Astrocyte (in vitro differentiated cells and primary cell): Measurements from ENCODE around the gene CEP83. TPM values are rescaled to one million over a fixed set of nuclear protein-coding genes. Genes with fewer than 3 reads are reported as not detected.

ENCODE experiments used
- DNase-seq: peaks from one replicate; pipeline ENCODE4 v3.0.0-alpha.2; 2010; ENCODE audit warnings: low read depth
- FAIRE-seq: peaks from 2 replicates; lab custom pipeline; 2011; peaks lifted over from hg19 to GRCh38; lab: Jason Lieb, UNC
- H2AFZ ChIP-seq: 2 replicates; pipeline ENCODE4 v1.6.0; 2012; ENCODE audit warnings: low read depth, low read length, inconsistent platforms
- H3K27ac ChIP-seq: 2 replicates; pipeline ENCODE4 v1.5.1; 2011; ENCODE audit warnings: low read depth, low read length, inconsistent platforms
- H3K27me3 ChIP-seq: 2 replicates; pipeline ENCODE4 v1.6.0; 2011; ENCODE audit warnings: low read length, inconsistent platforms; ENCODE audit not compliant: insufficient read depth
- H3K36me3 ChIP-seq: 2 replicates; pipeline ENCODE4 v1.5.1; 2011; ENCODE audit warnings: low read length, inconsistent platforms; ENCODE audit not compliant: insufficient read depth
- H3K4me1 ChIP-seq: 2 replicates; pipeline ENCODE4 v1.5.1; 2011; ENCODE audit warnings: low read length, inconsistent platforms; ENCODE audit not compliant: insufficient read depth
- H3K4me2 ChIP-seq: 2 replicates; pipeline ENCODE4 v1.6.0; 2012; ENCODE audit warnings: low read length, inconsistent platforms
- H3K4me3 ChIP-seq: 2 replicates; pipeline ENCODE4 v1.5.1; 2011; ENCODE audit warnings: low read depth, mild to moderate bottlenecking, low read length, inconsistent platforms; ENCODE audit not compliant: insufficient read depth
- H3K79me2 ChIP-seq: 2 replicates; pipeline ENCODE4 v1.6.0; 2012; ENCODE audit warnings: mild to moderate bottlenecking, low read length, inconsistent platforms; ENCODE audit not compliant: insufficient read depth
- H3K9ac ChIP-seq: 2 replicates; pipeline ENCODE4 v1.6.0; 2012; ENCODE audit warnings: mild to moderate bottlenecking, low read length, inconsistent platforms
- H3K9me3 ChIP-seq: 2 replicates; pipeline ENCODE4 v1.5.1; 2012; ENCODE audit warnings: low read depth, mild to moderate bottlenecking, low read length, inconsistent platforms; ENCODE audit not compliant: insufficient read depth
- H4K20me1 ChIP-seq: 2 replicates; pipeline ENCODE4 v1.6.0; 2012; ENCODE audit warnings: low read length, inconsistent platforms; ENCODE audit not compliant: insufficient read depth
- H3K27ac Mint-ChIP-seq: one replicate; pipeline ENCODE4 v1.8.0; 2021; ENCODE audit warnings: mild to moderate bottlenecking, mixed read lengths; ENCODE audit not compliant: unreplicated experiment
- H3K27me3 Mint-ChIP-seq: one replicate; pipeline ENCODE4 v1.8.0; 2021; ENCODE audit warnings: low read depth, mixed read lengths; ENCODE audit not compliant: unreplicated experiment
- H3K36me3 Mint-ChIP-seq: one replicate; pipeline ENCODE4 v1.8.0; 2021; ENCODE audit warnings: low read depth, mixed read lengths; ENCODE audit not compliant: unreplicated experiment
- H3K4me1 Mint-ChIP-seq: one replicate; pipeline ENCODE4 v1.8.0; 2021; ENCODE audit warnings: low read depth, mixed read lengths; ENCODE audit not compliant: unreplicated experiment
- H3K4me3 Mint-ChIP-seq: one replicate; pipeline ENCODE4 v1.8.0; 2021; ENCODE audit warnings: mild to moderate bottlenecking, moderate library complexity, mixed read lengths; ENCODE audit not compliant: unreplicated experiment
- H3K9me3 Mint-ChIP-seq: one replicate; pipeline ENCODE4 v1.8.0; 2021; ENCODE audit warnings: mild to moderate bottlenecking, mixed read lengths; ENCODE audit not compliant: unreplicated experiment
- CTCF ChIP-seq: IDR thresholded peaks from 2 replicates; pipeline ENCODE4 v1.5.1; 2011; ENCODE audit warnings: low read depth, mild to moderate bottlenecking, inconsistent platforms, low read length, moderate library complexity; ENCODE audit not compliant: insufficient read depth
- EZH2 ChIP-seq: IDR thresholded peaks from 2 replicates; pipeline ENCODE4 v1.6.1; 2012; ENCODE audit warnings: mild to moderate bottlenecking, low read length, inconsistent platforms; ENCODE audit not compliant: insufficient read depth
- total RNA-seq: library from RNA; stranded (reverse); gene quantifications from 2 replicates; pipeline ENCODE4 v1.2.1, GENCODE V29; 2021

CEP83 gene
- total RNA-seq, 1 donor from 2014 or later: 12.4 TPM

- Mint-ChIP-seq H3K4me3 (no peak overlapping the region), H3K27me3 (peaks cover 6% of the 10 kb centered on the region), H3K27ac (peak overlapping the region; percentile 95), H3K9me3 (no peaks in the 10 kb centered on the region), H3K36me3 (peaks cover 5% of the 10 kb centered on the region), H3K4me1 (peaks cover 31% of the 10 kb centered on the region)
- Histone ChIP-seq H3K4me1 (peaks cover 13% of the 10 kb centered on the region), H3K9me3 (no peaks in the 10 kb centered on the region), H3K27ac (no peak overlapping the region), H4K20me1 (no peaks in the 10 kb centered on the region), H3K27me3 (no peaks in the 10 kb centered on the region), H3K4me3 (no peak overlapping the region), H3K79me2 (no peaks in the 10 kb centered on the region), H3K4me2 (no peak overlapping the region), H3K36me3 (no peaks in the 10 kb centered on the region), H2AFZ (no peak overlapping the region), H3K9ac (no peak overlapping the region)
- FAIRE-seq (no peak), DNase-seq (no peak)
- TF ChIP-seq EZH2: no peak
- TF ChIP-seq CTCF: no peak
Measured at GRCh38 chr12:94264736-94265485, 194.8 kb downstream of the CEP83 start.

GRCh38 chr12:94263905-94264561 lies 195.6 kb downstream of the CEP83 start:
- Histone ChIP-seq H3K27ac (no peak overlapping the region), H4K20me1 (no peaks in the 10 kb centered on the region), H3K4me3 (no peak overlapping the region), H3K4me1 (peaks cover 13% of the 10 kb centered on the region), H3K27me3 (no peaks in the 10 kb centered on the region), H3K9me3 (no peaks in the 10 kb centered on the region), H2AFZ (peak overlapping the region; percentile 13), H3K79me2 (no peaks in the 10 kb centered on the region), H3K36me3 (no peaks in the 10 kb centered on the region), H3K4me2 (no peak overlapping the region), H3K9ac (no peak overlapping the region)
- H3K27ac Mint-ChIP-seq: peak overlapping the region; percentile 95
- DNase-seq (peak; percentile 62), FAIRE-seq (no peak)
- H3K36me3 Mint-ChIP-seq: peaks cover 5% of the 10 kb centered on the region
- TF ChIP-seq EZH2: no peak
- TF ChIP-seq CTCF: no peak
- peaks cover 31% of the 10 kb centered on the region for H3K4me1 Mint-ChIP-seq
- H3K4me3 Mint-ChIP-seq: no peak overlapping the region
- H3K9me3 Mint-ChIP-seq: no peaks in the 10 kb centered on the region
- peaks cover 6% of the 10 kb centered on the region for H3K27me3 Mint-ChIP-seq
